Hepatocyte (in vitro differentiated cells): ENCODE results near the gene CIAPIN1. TPM values are rescaled to one million over a fixed set of nuclear protein-coding genes. Genes with fewer than 3 reads are reported as not detected.

ENCODE experiments used
- DNase-seq: peaks from one replicate; pipeline ENCODE4 v3.0.0-alpha.2; 2016; ENCODE audit warnings: low spot score
- H2AFZ ChIP-seq: fragments of 200-600 bp; sonication (generic); 2 replicates; pipeline ENCODE4 v1.6.0; 2016; ENCODE audit warnings: antibody characterized with exemption, mild to moderate bottlenecking
- H3K27ac ChIP-seq: fragments of 200-600 bp; sonication (generic); 2 replicates; pipeline ENCODE4 v1.5.1; 2016; ENCODE audit warnings: mild to moderate bottlenecking
- H3K27me3 ChIP-seq: fragments of 200-600 bp; sonication (generic); 2 replicates; pipeline ENCODE4 v1.6.1; 2016
- H3K36me3 ChIP-seq: fragments of 200-600 bp; sonication (generic); replicated peaks from 2 replicates; pipeline ENCODE4 v1.5.1; 2016; ENCODE audit warnings: low read depth; ENCODE audit not compliant: insufficient read depth
- H3K4me1 ChIP-seq: fragments of 200-600 bp; sonication (generic); 2 replicates; pipeline ENCODE4 v1.5.1; 2016; ENCODE audit warnings: mild to moderate bottlenecking, moderate library complexity; ENCODE audit not compliant: insufficient read depth
- H3K4me2 ChIP-seq: fragments of 200-600 bp; sonication (generic); 2 replicates; pipeline ENCODE4 v1.6.0; 2016
- H3K4me3 ChIP-seq: fragments of 200-600 bp; sonication (generic); 2 replicates; pipeline ENCODE4 v1.5.1; 2016; ENCODE audit warnings: mild to moderate bottlenecking
- H3K79me2 ChIP-seq: fragments of 200-600 bp; sonication (generic); 2 replicates; pipeline ENCODE4 v1.6.0; 2017; ENCODE audit warnings: mild to moderate bottlenecking
- H3K9me2 ChIP-seq: fragments of 200-600 bp; sonication (generic); replicated peaks from 2 replicates; pipeline ENCODE4 v1.6.0; 2017; ENCODE audit warnings: mild to moderate bottlenecking; ENCODE audit not compliant: insufficient read depth
- H3K9me3 ChIP-seq: fragments of 200-600 bp; sonication (generic); 2 replicates; pipeline ENCODE4 v1.5.1; 2016; ENCODE audit warnings: low read depth, mild to moderate bottlenecking
- H4K20me1 ChIP-seq: fragments of 200-600 bp; sonication (generic); 2 replicates; pipeline ENCODE4 v1.6.0; 2016; ENCODE audit warnings: mild to moderate bottlenecking; ENCODE audit not compliant: insufficient read depth, poor library complexity, severe bottlenecking
- EZH2 ChIP-seq: fragments of 200-600 bp; sonication (generic); IDR thresholded peaks from 2 replicates; pipeline ENCODE4 v1.6.1; 2016; ENCODE audit warnings: antibody characterized with exemption, mild to moderate bottlenecking, borderline replicate concordance
- EZH2phosphoT487 ChIP-seq: fragments of 200-600 bp; sonication (generic); IDR thresholded peaks from one replicate; pipeline ENCODE4 v1.6.1; 2018; ENCODE audit warnings: antibody characterized with exemption, mild to moderate bottlenecking, low read depth, moderate library complexity; ENCODE audit not compliant: unreplicated experiment, severe bottlenecking
- WGBS: methylation state at CpG from one replicate; pipeline ENCODE4 v1.1.6; 2016; ENCODE audit warnings: low lambda C conversion rate; ENCODE audit errors: missing lambda C conversion rate; 5-methylcytosine and 5-hydroxymethylcytosine counted together
- polyA plus RNA-seq: library from polyadenylated mRNA; unstranded; fragments of >200 nt; fragmentation: Nextera tagmentation; extraction: Ambion mirVana; gene quantifications from 2 replicates; pipeline ENCODE4 v1.2.1, GENCODE V29; 2016
- total RNA-seq: library from RNA; depleted of rRNA; stranded (reverse); fragments of >200 nt; gene quantifications from 2 replicates; pipeline ENCODE4 v1.2.3, GENCODE V29; 2014
- TF ChIP-seq, protein P1 (sequence below): fragments of 200-600 bp; sonication (generic); IDR thresholded peaks from 2 replicates; pipeline ENCODE4 v1.5.1; 2016; ENCODE audit warnings: antibody characterized with exemption, mild to moderate bottlenecking; ENCODE audit not compliant: poor library complexity

The CIAPIN1 gene
- total and polyA plus RNA-seq, 2 experiments from 2014 or later: 54.2 to 56.1 TPM

DNA sequence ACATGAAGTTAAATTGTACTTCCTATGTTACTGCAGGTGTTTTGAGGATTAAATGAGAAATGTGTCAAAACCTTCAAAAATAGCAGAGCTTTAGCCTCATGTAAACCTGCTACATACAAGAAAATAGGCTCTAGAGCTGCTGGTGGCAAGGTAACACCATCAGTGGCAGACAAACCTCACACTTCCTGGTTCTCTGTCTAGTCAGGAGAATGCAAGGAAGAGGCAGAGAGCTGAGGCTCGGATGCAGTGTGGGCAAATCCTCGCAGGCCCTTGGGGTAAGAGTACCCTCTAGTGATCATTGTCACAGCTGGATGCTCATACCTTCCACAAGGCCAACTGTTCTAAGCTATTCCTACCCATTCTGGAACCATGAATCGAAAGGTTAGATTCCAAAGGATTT, 14.2 kb downstream of the CIAPIN1 start:
- H3K27ac ChIP-seq: peak overlapping the region; percentile 62
- no peaks in the 10 kb centered on the region for H4K20me1 ChIP-seq
- H3K4me1 ChIP-seq: no peaks in the 10 kb centered on the region
- no peak overlapping the region for H2AFZ ChIP-seq
- H3K9me3 ChIP-seq: no peaks in the 10 kb centered on the region
- 97% methylated on average over 3 of the region's 3 CpGs for WGBS
- H3K36me3 ChIP-seq: peaks cover 5% of the 10 kb centered on the region
- H3K4me2 ChIP-seq: no peak overlapping the region
- no peaks in the 10 kb centered on the region for H3K79me2 ChIP-seq
- no peaks in the 10 kb centered on the region for H3K9me2 ChIP-seq
- no peak for DNase-seq
- TF ChIP-seq EZH2phosphoT487: no peak
- TF ChIP-seq, protein P1, sequence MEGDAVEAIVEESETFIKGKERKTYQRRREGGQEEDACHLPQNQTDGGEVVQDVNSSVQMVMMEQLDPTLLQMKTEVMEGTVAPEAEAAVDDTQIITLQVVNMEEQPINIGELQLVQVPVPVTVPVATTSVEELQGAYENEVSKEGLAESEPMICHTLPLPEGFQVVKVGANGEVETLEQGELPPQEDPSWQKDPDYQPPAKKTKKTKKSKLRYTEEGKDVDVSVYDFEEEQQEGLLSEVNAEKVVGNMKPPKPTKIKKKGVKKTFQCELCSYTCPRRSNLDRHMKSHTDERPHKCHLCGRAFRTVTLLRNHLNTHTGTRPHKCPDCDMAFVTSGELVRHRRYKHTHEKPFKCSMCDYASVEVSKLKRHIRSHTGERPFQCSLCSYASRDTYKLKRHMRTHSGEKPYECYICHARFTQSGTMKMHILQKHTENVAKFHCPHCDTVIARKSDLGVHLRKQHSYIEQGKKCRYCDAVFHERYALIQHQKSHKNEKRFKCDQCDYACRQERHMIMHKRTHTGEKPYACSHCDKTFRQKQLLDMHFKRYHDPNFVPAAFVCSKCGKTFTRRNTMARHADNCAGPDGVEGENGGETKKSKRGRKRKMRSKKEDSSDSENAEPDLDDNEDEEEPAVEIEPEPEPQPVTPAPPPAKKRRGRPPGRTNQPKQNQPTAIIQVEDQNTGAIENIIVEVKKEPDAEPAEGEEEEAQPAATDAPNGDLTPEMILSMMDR: no peak
- no peak for TF ChIP-seq EZH2
- no peaks in the 10 kb centered on the region for H3K27me3 ChIP-seq
- no peak overlapping the region for H3K4me3 ChIP-seq

- WGBS: 88% methylated on average over 2 of the region's 2 CpGs
- peaks cover 5% of the 10 kb centered on the region for H3K36me3 ChIP-seq
- no peaks in the 10 kb centered on the region for H3K4me1 ChIP-seq
- TF ChIP-seq, protein P1: no peak
- TF ChIP-seq EZH2phosphoT487 (no peak), EZH2 (no peak)
- H3K4me2 ChIP-seq: no peak overlapping the region
- H3K9me2 ChIP-seq: no peaks in the 10 kb centered on the region
- DNase-seq: no peak
- no peak overlapping the region for H2AFZ ChIP-seq
- H3K9me3 ChIP-seq: no peaks in the 10 kb centered on the region
- H3K27me3 ChIP-seq: no peaks in the 10 kb centered on the region
- no peaks in the 10 kb centered on the region for H3K79me2 ChIP-seq
- peak overlapping the region; percentile 62 for H3K27ac ChIP-seq
- H4K20me1 ChIP-seq: no peaks in the 10 kb centered on the region
- no peak overlapping the region for H3K4me3 ChIP-seq
Measured at GRCh38 chr16:57432505-57432904, 14.7 kb downstream of the CIAPIN1 start.

DNA sequence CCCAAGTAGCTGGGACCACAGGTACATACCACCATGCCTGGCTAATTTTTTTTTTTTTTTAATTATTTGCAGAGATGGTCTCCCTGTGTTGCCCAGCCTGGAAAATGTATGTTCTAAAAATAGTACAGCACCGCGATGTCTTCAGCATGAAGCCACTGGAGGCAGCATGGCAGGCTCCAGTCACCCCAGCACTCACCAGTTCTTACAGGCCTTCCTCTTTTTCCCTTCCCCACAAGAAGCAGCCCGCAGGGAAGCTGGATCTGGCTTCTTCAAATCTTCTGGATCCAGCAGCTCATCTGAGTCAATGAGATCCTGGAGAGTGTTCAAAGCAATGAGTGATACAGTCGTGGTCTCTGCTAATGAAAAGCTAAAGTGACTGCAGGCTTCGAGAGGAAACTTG, 16.2 kb downstream of the CIAPIN1 start:
- no peak for TF ChIP-seq EZH2phosphoT487
- TF ChIP-seq, protein P1: no peak
- TF ChIP-seq EZH2: no peak
- WGBS: 96% methylated on average over 5 of the region's 5 CpGs
- H4K20me1 ChIP-seq: no peaks in the 10 kb centered on the region
- no peaks in the 10 kb centered on the region for H3K9me2 ChIP-seq
- no peak overlapping the region for H3K4me2 ChIP-seq
- DNase-seq: no peak
- H3K27ac ChIP-seq: no peak overlapping the region
- H3K36me3 ChIP-seq: peaks cover 3% of the 10 kb centered on the region
- no peaks in the 10 kb centered on the region for H3K79me2 ChIP-seq
- no peaks in the 10 kb centered on the region for H3K9me3 ChIP-seq
- H3K4me3 ChIP-seq: no peak overlapping the region
- H3K27me3 ChIP-seq: no peaks in the 10 kb centered on the region
- H2AFZ ChIP-seq: no peak overlapping the region
- no peaks in the 10 kb centered on the region for H3K4me1 ChIP-seq

DNA sequence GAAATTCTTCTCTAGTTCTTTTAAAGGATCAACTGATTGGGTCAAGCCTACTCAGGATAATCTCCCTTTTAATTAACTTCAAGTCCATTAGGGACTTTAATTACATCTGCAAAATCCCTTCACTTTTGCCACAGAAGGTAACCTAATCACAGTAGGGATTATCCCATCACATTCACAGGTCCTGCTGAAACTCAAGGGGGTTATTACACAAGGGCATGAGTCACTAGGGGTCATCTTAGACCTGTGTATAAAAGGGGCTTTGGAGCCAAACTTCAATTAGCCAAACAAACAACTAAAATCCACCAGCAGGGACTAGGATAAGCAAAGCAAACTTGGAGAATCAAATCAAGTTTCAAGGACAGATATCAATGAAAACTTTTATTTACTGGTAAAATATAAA, 19.4 kb downstream of the CIAPIN1 start:
- Histone ChIP-seq H3K27ac (no peak overlapping the region), H3K79me2 (no peaks in the 10 kb centered on the region), H3K9me3 (no peaks in the 10 kb centered on the region), H3K4me2 (no peak overlapping the region), H3K4me1 (no peaks in the 10 kb centered on the region), H3K36me3 (no peaks in the 10 kb centered on the region), H4K20me1 (no peaks in the 10 kb centered on the region), H2AFZ (no peak overlapping the region), H3K27me3 (no peaks in the 10 kb centered on the region), H3K9me2 (no peaks in the 10 kb centered on the region), H3K4me3 (no peak overlapping the region)
- no peak for DNase-seq
- TF ChIP-seq EZH2 (no peak), EZH2phosphoT487 (no peak)
- TF ChIP-seq, protein P1: no peak
